ENCODE data around the gene SPTLC2.

The SPTLC2 gene

DNA sequence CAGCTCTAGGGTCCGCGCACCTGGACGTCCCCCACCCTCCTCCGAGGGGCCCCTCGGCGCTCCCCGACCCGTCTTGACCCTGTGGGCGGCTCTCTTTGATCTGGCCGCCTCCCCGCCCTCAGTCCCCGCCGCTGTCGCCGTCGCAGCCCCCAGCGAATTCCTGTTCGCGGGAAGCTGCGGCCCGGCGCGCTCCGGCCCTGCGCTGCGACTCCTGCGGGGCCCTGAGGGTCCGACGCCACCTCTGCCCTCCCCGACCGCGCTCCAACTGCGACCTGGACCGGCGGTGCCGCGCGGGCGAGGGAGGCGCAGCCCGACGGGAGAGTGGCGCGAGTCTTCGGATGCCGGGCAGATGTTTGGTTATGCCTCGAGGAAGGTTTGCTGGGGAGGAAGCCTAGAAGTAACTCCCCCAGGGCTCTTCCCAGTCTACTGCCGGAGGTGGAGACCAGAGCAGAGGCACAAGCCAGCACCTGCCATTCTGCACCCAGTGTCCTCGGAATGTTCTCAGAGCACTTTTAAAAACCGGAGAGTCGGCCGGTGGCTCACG is 117.4 kb downstream of the SPTLC2 start:
- peak; percentile 6 for DNase-seq

DNA sequence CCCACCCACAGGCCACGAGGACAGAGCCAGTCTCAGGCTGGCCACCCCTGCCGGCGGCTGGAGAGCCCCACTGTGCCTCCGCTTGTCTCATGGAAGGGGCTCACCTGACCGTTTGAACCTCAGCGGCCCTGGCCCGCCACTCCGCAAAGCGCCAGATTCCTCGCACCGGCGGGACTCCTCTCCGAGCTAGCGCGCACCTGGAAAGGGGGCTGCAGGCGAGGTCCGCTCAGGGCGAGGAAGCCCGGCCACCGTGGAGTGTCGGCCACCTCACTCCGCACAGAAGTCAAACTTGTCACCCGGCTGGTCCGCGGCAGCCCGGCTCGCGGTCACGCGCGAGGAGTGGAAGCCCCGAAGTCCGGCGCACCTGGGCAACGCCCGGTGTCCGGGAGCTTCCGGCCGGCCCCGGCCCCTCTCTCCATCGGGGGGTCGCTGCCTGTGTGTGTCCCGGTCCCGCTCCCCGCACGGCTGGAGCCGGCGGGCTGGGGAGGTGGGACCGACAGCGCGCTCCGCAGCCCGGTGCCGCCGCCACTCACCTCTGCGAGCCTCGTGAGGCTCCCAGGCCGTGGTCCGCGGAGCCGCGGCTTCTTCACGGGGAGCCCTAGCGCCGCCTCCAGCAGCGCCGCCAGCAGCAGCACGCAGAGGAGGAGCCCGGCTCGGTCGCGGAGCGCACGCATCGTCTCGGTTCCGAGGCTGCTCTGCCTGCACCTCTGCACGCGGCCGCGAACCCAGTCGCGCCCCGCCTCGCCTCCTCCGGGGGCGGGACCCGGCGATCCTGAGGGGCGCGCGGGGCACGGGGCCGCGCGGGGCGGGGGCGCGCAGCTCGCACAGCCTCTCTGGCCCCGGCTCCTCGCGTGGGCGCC is 118.1 kb downstream of the SPTLC2 start, which contains the start of gene ISM2:
TSS of gene ISM2 (minus strand) at position 697 of the 860 bp plus-strand sequence. CDS start at position 674, 23 bp downstream.
- peak; percentile 33 for DNase-seq

DNA sequence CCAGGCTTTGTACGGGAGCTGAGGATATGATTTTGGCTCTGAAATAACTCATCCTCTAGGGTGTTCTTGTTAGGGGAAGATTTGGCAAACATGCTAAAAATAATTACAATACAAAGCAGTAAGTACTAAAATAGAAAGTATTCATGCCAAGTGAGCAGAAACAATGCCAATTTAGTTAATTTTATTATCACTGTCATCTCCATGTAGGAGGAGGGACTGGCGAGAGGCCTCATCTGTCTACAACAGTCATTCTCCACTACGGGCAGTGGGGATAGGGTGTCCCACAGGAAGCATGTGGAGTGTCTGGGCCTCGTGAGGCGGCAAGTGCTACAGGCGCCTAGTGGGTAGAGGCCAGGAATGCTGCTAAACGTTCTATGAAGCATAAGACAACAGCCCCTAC is 121.1 kb downstream of the SPTLC2 start:
- no peak for DNase-seq

DNA sequence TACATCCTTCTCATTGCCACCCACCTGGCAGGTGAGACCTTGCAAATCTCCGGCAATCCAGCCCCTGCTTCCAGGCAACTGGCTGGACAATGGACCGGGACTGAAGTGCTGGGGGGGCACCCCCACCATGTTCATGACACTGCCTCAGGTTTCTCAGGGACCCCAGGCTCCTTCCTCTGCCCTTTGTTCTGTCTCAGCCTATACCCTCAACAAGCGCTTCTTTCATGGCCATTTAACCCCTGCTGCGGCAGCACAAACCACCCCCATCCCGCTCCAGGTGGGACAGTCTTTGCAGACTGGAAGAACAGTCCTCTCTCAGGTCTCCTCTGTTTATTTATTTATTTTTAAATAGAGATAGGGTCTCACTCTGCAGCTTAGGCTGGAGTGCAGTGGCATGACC is 125.4 kb downstream of the SPTLC2 start:
- DNase-seq: no peak

DNA sequence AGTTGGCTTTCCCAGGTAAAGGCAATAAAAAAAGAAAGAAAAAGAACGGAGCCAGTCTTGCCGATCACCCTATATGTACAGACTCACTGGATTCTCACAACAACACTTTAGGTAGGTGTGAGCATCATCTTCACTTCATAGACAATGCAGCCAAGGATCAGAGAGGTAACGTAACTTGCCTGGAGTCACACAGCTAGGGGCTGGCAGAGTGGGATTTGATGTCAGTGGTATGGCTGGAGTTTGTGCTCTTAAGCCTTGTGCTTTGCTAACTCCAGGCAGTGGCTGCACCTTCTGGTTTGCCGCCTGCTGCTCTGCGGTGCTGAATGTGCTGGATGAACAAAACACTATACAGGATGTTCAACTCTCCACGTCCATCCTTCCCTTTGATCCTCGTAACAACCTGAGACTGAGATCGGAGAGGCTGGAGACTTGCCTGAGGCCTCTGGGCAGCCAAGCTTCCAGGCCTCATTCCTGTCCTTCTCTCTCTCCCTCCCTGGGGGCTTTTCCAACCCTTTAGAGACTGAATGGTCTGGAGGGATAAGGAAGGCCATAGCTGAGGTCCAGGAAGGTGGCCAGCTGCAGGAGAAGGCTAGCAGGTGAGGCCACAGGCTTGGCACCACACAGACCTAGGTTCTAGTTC is 126.0 kb downstream of the SPTLC2 start:
- no peak for DNase-seq

DNA sequence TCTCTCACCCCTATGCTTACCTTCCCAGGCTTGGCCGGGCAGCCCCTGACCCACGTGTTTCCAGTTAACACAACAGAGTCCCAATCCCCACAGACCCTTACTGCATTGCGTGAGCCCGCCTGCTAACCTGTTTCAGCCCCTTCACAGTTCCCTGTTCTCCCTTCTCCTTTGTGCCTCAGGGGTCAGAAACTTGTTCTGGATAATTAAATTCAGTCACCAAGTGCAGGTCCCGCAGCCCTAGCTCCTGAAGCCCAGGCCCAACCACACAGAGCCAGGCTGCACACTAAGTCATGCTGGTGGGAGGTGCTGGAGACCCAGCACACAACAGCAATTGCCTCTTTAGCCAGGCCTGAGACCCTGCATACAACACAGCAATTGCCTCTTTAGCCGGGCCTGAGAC is 127.4 kb downstream of the SPTLC2 start:
- DNase-seq: no peak

DNA sequence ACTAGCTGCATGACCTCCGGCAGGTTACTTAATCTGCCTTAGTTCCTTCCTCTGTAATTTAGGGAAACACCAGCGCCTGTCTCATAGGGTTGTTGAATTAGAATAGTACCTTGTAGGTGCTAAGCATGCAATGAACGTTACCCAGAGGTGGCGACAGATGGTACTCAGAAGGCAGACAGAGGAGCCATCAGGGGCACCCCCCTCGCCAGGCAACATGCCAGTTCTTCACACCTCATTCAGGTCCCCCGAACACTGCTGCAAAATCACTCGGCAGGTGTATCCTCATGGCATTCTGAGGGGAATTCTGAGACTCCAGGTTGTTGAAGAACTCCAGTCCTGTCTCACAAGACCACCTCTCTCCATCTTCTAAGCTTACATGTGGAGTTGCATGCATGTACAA is 127.9 kb downstream of the SPTLC2 start:
- peak; percentile 96 for DNase-seq

DNA sequence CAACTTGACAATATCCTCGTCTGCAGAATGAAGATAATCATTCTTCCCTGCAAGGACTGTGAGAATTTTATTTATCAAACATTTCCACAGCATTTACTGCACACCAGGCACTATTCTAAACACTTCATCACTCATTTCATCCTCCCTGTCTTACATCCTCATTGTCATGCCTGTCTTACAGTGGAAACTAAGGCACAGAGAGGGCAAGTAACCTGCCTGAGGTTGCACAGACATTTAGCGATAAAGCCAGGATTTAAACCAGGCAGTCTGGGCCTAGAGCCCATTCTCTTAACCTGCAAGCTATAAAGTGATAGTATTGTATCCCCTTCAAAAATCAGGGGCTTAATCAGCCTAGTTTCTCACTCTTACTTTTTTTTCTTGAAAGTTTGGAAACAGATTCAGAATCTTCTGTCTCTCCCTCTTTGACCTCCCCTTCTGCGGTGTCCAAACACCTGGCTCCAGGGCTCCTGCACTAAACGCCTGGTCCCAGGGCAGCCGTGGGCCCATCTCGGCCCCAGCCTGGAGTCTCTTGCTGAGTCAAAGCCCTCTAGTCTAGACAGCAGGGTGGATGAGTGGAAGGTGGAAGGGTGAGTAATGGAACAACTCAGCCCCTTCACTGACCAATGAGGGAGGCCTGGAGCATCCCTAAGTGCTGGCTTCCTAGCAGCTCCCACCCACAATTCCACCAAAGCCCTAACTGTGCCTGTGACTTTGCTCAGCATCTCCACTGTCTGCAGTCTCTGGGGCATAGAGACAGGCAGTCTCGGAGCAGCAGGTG is 130.3 kb downstream of the SPTLC2 start:
- DNase-seq: no peak

DNA sequence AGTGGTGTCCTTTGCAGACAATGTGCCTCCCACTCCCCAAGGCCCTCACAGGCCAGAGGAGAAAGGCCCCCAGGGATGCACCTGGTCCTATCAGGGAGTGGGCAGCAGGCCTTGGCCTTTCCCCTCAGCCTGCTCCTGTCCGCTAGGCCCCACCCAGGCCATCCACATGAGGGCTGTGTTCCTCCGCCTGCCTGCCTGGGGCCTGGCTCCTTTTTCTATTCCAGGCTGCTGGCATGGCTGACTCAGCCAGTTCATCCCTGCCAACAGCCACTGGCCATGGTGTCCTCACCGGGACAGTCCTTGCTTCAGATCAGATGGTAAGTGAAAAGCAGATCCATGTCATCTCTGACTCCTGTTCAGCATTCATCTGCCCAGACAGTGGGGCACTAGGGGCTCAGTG is 131.2 kb downstream of the SPTLC2 start:
- no peak for DNase-seq

DNA sequence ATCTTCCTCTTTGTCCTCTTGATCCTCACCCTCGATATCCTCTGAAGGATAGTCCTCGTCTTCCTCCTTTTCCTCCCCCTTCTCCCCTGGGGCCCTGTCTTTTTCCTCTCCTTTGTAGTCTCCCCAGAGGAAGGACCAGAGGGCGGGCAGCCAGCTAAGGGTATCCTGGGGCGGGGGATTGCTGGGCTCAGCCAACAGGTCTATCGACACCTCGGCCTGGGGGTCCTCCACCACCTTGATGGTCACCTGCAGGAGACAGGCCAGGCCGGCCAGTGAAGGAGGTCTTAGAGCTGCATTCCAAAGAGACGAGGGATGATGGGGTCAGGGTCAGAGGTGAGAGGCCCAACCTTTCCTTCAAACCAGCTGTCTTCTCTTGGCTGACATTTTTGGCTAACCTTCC is 134.0 kb downstream of the SPTLC2 start:
- DNase-seq: no peak

DNA sequence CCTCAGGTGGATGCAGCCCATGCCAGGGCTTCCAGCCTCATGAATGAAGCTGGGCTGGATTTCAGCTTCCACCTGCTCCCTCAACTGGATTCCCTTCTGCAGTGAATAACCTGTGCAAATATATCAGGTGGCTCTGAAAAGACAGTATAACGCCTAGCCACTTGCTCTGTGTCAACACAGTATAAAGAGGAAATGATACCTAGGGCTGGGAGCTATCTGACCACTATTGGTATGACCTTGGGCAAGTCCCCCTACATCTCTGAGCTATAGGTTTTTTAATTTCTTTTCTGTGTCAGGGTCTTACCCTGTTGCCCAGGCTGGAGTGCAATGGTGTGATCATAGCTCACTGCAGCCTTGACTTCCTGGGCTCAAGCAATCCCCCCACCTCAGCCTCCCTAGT is 137.6 kb downstream of the SPTLC2 start:
- no peak for DNase-seq

DNA sequence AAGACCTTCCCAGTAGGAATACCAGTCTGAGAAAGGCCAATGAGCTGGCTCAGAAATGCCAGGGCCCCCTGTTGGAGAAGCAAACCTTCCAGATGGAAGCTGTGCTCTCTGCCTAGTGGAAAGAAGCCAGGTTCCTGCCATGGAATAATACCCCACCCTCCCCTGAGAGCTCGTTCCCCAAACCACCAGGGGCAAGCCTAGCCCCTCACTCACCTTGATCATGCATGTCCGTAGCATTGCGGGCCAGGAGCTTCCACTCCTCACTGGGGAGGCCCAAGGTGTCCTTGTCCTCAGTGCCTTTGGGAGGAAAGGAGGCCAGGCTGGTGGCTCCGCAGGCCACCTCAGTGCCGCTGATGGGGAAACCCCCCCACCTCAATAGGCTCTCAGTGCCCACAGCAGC is 138.4 kb downstream of the SPTLC2 start:
- DNase-seq: no peak

DNA sequence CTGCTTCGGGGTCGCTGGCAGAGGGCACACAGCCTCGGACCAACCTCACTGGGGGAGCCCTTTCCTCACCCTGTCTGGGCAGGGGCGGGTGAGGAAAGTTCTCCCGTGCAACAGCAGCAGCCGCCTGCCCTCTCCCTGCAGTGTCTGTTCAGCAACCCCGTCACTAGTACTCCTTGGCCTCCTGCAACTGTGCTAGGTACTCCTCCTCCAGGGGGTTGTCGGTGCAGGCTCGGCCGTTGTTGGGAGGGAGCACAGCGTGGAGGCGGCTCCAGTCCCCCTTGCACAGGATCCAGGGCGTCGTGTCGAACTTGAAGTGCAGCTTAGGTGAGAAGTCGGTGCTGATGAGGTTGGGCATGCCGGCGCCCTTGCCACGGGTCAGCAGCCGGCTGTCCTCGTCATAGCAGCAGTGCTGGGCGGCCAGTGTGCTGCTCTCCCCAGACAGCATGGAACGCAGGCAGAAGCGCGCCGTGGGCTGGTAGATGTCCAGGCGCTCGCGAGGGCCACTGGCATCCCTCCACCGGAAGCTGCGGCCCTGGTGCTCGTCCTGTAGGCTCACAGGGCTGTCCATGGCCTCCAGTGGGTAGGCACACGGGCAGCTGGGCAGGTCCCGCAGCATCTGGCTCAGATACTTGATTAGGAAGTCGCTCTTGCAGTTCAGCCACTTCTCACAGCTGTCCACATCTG is 140.9 kb downstream of the SPTLC2 start:
- no peak for DNase-seq

DNA sequence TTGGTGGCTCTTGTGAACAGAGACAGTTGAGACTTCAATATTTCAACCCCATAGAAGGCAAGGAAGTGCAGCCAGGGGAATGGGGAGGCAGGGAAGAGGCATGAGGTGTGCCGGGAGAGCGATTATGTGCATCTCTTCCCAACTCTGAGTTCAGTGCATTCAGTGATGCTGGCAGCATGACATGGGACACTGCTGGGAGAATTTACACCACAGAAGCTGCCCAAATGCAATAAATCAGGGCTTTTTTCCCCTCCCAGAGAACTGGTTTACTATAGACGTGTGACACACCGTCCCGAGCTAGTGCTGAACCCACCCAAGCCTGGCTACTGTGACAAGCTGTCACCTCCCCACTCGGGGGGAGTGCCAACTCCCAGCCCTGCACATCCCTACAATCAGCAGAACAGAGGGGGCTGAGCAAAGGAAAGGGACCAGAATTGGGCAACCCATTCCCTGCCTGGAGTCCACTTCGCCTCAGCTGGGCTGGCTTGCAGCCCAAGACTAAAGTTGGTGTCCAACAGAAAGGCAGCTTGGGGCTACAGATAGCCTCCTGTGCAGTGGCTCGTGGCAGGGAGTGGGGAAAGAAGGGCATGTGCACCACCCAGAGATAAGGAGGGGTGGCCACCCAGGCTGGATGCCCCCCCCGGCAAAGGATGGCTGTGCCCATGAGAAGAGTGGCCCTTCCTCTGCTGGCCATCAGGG is 141.8 kb downstream of the SPTLC2 start:
- no peak for DNase-seq

DNA sequence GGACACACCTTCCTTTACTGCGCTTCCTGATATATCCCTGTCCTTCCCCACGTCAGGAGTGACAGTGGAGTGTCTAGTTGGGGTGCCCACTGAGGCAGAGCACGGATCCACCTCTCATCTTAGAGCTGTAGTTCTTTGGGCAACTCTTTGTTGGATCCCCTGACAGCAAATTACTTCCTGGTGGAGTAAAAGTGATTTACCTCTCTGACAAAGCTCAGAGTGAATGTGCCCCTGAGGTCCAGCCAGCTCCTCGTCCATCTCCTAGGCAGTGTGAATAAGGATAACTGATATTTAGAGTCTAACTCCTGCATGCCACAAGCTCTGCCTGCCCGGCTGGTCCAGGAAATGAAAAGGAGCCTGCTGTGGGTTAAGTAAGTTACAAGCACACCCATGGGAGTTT is 142.5 kb downstream of the SPTLC2 start:
- no peak for DNase-seq

DNA sequence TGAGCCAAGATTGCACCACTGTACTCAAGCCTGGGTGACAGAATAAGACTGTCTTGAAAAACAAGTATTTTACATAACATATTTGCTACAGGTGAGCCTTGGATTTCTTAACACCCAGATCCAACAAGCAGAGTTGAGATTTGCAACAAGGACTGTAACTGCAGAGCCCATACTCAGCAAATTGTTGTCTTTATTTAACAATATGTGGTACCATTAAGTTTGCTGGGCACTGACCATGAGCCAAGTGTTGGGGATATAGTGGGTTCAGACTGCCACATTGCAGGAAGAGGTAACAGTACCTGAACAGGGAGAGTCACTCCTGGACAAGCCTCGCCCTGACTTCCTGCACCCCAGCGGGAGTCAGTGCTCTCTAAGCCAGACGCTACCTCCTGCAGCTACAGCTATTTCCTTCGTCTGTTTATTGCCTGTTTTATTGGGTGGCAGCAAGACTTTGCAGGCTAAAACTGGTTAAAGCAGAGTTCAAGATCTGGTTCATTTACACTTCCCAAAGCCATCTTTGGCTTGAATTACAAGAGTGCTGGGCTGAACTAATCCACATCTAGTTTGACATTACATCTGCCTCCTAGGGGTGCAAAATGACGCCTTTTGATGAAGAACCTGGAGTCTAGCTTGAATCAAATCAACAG is 146.1 kb downstream of the SPTLC2 start:
- DNase-seq: peak; percentile 15

DNA sequence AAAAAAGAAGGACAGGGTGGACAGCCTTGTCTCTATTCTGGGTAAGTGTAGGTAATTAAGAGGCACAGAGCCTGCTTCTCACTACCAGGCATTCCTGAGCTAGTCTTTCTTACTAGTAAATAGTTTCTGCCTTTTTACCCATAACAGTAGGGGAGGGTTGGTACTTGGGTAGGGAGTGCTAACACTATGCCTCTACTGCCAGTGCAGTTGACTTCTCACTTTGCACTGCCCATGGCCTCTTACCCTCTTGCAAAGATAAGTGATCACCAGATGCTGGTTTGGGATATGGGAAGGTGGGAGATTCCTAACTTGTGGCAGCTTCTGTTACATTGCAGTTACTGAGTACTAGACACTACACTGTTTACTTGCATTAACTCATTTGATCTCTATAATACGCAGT is 146.9 kb downstream of the SPTLC2 start:
- peak; percentile 12 for DNase-seq

DNA sequence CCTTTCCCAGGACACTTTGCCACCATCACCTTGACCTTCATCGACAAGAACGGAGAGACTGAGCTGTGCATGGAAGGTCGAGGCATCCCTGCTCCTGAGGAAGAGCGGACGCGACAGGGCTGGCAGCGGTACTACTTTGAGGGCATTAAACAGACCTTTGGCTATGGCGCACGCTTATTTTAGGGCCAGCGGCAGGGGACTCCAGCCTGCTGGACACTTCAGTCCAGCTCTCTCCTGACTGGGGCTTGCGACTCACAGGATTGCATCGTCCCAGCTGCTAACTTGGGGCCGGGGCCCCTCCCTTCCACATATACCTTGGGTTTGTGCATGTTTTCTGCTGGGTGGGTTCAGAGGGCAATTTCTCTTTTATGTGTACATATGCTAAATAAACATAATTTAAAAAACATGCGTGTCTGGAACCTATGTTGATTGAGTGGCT is 147.4 kb downstream of the SPTLC2 start:
- DNase-seq: no peak

DNA sequence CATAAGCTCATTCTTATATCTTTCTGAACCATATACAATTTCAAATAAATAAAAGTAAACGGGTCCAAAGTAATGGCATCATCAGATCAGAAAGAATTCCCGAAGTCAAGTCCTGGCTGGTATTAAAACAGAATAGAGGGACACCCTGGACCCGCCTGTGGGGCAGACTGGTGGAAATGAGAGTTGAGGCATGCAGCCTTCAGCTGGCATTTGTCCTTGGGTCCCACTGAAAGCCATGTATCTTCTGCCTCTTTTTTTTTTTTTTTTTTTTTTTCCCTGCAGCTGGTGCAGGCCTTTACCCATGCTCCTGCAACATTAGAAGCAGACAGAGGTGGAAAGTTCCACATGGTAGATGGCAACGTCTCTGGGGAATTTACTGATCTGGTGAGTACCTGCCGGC is 148.6 kb downstream of the SPTLC2 start:
- DNase-seq: no peak

DNA sequence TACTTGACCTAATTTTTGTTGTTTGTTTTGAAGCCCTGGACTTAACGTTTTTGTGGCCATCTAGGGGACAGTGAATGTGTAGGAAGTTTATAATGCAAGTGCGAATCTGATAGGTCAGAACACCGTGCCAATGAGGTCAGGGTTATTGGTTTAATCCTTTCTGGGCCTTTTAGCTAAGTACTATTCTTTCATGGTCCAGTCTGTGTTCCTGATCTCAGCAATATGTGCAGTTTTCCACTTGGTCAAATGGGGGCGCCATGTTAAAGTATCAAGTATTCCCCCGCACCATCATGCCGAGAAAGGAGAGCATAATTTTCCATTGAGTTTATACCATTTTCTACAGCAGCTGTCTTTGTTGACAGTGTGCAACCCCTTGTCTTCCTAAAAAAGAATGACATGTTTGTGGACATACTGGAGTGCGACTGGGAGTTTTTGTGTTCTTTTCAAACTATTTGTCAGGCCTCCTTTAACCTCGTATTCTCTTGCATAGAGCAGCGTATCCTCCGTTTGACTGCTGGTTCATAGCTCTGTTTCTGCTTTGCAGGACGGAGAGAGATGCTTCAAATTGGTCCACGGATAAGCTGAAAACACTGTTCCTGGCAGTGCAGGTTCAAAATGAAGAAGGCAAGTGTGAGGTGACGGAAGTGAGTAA is 157.2 kb downstream of the SPTLC2 start:
- DNase-seq: peak; percentile 32
